Fibroblast of lung (primary cell): Measurements from ENCODE around the gene PPP1R11. TPM values are rescaled to one million over a fixed set of nuclear protein-coding genes. Genes with fewer than 3 reads are reported as not detected.
A peak's percentile ranks its signal among the peaks of the same experiment; 100 is the strongest.

ENCODE experiments used
- DNase-seq, 2 donors: peaks; one replicate each; pipeline versions ENCODE4 v3.0.0 to v3.0.0-alpha.2; 2010; ENCODE audit warnings: low read depth in 2 of 2
- H2AFZ ChIP-seq: 2 replicates; pipeline ENCODE4 v1.5.1; 2012; ENCODE audit warnings: low read length, control low read depth, inconsistent platforms
- H3K27ac ChIP-seq: 2 replicates; pipeline ENCODE4 v1.5.1; 2011; ENCODE audit warnings: low read length, control low read depth; ENCODE audit not compliant: insufficient read depth
- H3K27me3 ChIP-seq: 2 replicates; pipeline ENCODE4 v1.5.1; 2011; ENCODE audit warnings: mild to moderate bottlenecking, low read length; ENCODE audit not compliant: control insufficient read depth, insufficient read depth
- H3K36me3 ChIP-seq: 2 replicates; pipeline ENCODE4 v1.5.1; 2011; ENCODE audit warnings: low read length; ENCODE audit not compliant: control insufficient read depth, insufficient read depth
- H3K4me1 ChIP-seq: 2 replicates; pipeline ENCODE4 v1.5.1; 2011; ENCODE audit warnings: low read length; ENCODE audit not compliant: control insufficient read depth, insufficient read depth; ENCODE audit errors: extremely low read depth
- H3K4me2 ChIP-seq: 2 replicates; pipeline ENCODE4 v1.5.1; 2011; ENCODE audit warnings: low read length, control low read depth; ENCODE audit not compliant: insufficient read depth; ENCODE audit errors: extremely low read depth
- H3K4me3 ChIP-seq, 4 experiments: fragments of 200-600 bp in 1 of 4; sonication (generic) in 1 of 4; replicated peaks in 1 of 4; 2 replicates each; pipeline ENCODE4 v1.5.1; 2011 to 2016; ENCODE audit warnings: low read length in 4 of 4, low read depth in 3 of 4, mild to moderate bottlenecking in 3 of 4, control low read depth in 2 of 4, inconsistent platforms in 1 of 4, mixed read lengths in 1 of 4; ENCODE audit not compliant: insufficient read depth in 1 of 4; ENCODE audit errors: control extremely low read depth in 1 of 4
- H3K79me2 ChIP-seq: 2 replicates; pipeline ENCODE4 v1.5.1; 2012; ENCODE audit warnings: mild to moderate bottlenecking, low read length, inconsistent platforms; ENCODE audit not compliant: control insufficient read depth, insufficient read depth
- H3K9ac ChIP-seq: 2 replicates; pipeline ENCODE4 v1.5.1; 2011; ENCODE audit warnings: mild to moderate bottlenecking, low read length, control low read depth; ENCODE audit not compliant: insufficient read depth
- H3K9me3 ChIP-seq: 2 replicates; pipeline ENCODE4 v1.5.1; 2012; ENCODE audit warnings: low read depth, low read length; ENCODE audit not compliant: control insufficient read depth, insufficient read depth
- H4K20me1 ChIP-seq: 2 replicates; pipeline ENCODE4 v1.5.1; 2011; ENCODE audit warnings: low read length; ENCODE audit not compliant: control insufficient read depth, insufficient read depth; ENCODE audit errors: extremely low read depth
- CTCF ChIP-seq, 2 donors: IDR thresholded peaks in 1 of 2; conservative IDR thresholded peaks in 1 of 2; 1 replicate in 1 of 2; 2 replicates in 1 of 2; pipeline ENCODE4 v1.5.1; 2011 to 2012; ENCODE audit warnings: low read length in 2 of 2, control low read depth in 1 of 2, inconsistent platforms in 1 of 2, low read depth in 1 of 2, mild to moderate bottlenecking in 1 of 2
- EZH2 ChIP-seq: IDR thresholded peaks from 2 replicates; pipeline ENCODE4 v1.5.1; 2012; ENCODE audit warnings: low read length, control low read depth, mild to moderate bottlenecking; ENCODE audit errors: missing control alignments
- polyA plus RNA-seq, 2 donors: library from polyadenylated mRNA; depleted of rRNA in 1 of 2; stranded (reverse) in 1 of 2; unstranded in 1 of 2; fragments of >200 nt; gene quantifications; 2 replicates each; pipeline ENCODE4 v1.2.1, GENCODE V29; 2011 to 2012; ENCODE audit warnings: missing spikeins in 1 of 2
- total RNA-seq: library from RNA; depleted of rRNA; stranded (reverse); fragments of >200 nt; gene quantifications from 2 replicates; pipeline ENCODE4 v1.2.1, GENCODE V29; 2014

PPP1R11 gene
- total and polyA plus RNA-seq, 2 donors (not counting 1 experiment from before 2014, with no cell fraction given): 16.8 to 53.6 TPM

GRCh38 chr6:30100585-30101443 is 33.8 kb downstream of the PPP1R11 start:
- Histone ChIP-seq H3K4me1 (peaks cover 3% of the 10 kb centered on the region), H2AFZ (no peak overlapping the region), H4K20me1 (no peaks in the 10 kb centered on the region), H3K27me3 (peaks cover 39% of the 10 kb centered on the region), H3K4me3 (peak overlapping the region in 1 of 4 experiments; percentile 22), H3K9ac (no peak overlapping the region), H3K36me3 (no peaks in the 10 kb centered on the region), H3K27ac (no peak overlapping the region), H3K79me2 (no peaks in the 10 kb centered on the region), H3K9me3 (no peaks in the 10 kb centered on the region), H3K4me2 (peak overlapping the region; percentile 73)
- TF ChIP-seq CTCF (conservative IDR thresholded peaks at IDR 0.05 in 1 of 2, IDR thresholded peaks at IDR 0.05 in 1 of 2; ENCODE audit: low read depth in 1 of 2, low read length in 2 of 2) (no peak), EZH2 (peak; percentile 89)
- DNase-seq: no peak

DNA sequence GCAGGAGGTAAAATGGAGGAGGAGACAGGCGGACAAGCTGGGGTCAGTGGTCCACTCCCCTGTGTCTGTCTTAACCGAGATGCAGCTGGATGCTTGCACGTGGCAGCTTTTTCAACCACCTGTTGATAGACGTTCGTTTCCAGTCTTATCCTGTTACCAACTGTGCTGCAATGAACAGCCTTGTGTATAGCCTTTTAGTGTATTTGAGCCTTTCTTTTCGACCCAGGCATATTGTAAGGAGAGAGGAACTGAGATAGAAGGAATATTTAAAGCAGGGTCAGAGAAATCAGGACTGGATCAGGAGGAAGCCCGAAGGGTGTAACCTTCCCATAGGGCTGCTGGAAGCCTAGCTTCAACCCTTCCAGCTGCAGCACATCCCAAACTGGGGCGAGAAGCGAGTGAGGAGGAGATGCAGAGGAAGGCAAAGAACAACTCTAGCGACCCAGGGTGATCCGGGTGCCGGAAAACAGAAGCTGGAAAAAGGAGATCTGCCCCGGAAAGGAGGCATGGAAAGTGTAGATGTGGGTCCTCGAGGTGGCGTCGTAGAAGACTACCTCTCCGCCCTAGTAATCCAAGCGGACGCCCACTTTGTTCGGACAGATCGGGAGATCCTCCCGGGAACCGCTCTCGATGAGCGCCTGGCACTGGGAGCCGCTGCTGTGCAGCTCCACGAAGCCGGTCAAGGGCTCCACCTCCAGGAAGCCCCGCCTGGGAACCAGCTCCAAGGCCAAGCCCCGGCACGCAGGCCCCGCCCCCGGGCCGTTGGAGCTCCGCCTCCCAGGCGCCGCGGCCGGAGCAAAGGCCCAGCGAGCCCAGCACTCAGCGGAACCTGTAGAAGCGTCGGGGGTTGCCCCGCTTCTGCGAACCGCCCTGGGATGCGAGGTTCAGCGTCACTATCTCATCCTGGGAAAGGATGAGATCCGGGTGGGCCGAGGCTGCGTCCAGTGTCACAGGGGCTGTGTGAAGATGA is 34.7 kb downstream of the PPP1R11 start:
- H3K9ac ChIP-seq: no peak overlapping the region
- H3K4me3 ChIP-seq: peak overlapping the region; percentile 12 to 53 (median 32)
- peak overlapping the region; percentile 85 for H3K4me2 ChIP-seq
- H3K27me3 ChIP-seq: peaks cover 38% of the 10 kb centered on the region
- H3K79me2 ChIP-seq: no peaks in the 10 kb centered on the region
- peak in 1 of 2 donors; percentile 17 for TF ChIP-seq CTCF (conservative IDR thresholded peaks at IDR 0.05 in 1 of 2, IDR thresholded peaks at IDR 0.05 in 1 of 2; ENCODE audit: low read depth in 1 of 2, low read length in 2 of 2)
- peak; percentile 75 for TF ChIP-seq EZH2
- no peaks in the 10 kb centered on the region for H4K20me1 ChIP-seq
- peaks cover 3% of the 10 kb centered on the region for H3K4me1 ChIP-seq
- peak overlapping the region; percentile 91 for H2AFZ ChIP-seq
- no peaks in the 10 kb centered on the region for H3K36me3 ChIP-seq
- no peak overlapping the region for H3K27ac ChIP-seq
- H3K9me3 ChIP-seq: no peaks in the 10 kb centered on the region
- DNase-seq: peak; percentile 74 to 75
